HG03520 (cell line): ENCODE measurements around the gene GAD2.

ENCODE experiments used
- ATAC-seq: cut with Tn5 transposase; IDR thresholded peaks from one replicate; pipeline ENCODE4 v1.9.1; 2021; ENCODE audit warnings: mild to moderate bottlenecking, moderate library complexity; ENCODE audit not compliant: unreplicated experiment

GAD2 gene

DNA sequence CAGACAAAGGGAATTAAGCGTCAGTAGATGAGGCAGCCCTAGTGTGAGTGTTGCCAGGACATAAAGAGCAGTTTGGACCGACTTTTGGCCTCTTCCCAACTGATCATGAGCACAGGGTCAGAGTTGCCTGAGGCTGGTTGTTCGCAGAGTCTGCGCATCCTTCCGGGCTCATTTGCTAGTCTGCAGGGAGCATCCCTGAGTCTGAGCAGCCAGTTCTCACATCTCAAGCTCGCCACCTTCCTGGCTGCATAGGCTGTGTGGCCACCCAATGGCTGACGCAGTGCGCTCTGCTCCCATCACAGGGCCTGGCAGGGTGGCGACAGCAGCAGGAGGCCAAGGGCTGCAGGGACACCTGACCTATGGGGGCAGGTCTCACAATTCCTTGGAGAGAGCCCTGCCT lies 5.0 kb downstream of the GAD2 start:
- no peak for ATAC-seq

DNA sequence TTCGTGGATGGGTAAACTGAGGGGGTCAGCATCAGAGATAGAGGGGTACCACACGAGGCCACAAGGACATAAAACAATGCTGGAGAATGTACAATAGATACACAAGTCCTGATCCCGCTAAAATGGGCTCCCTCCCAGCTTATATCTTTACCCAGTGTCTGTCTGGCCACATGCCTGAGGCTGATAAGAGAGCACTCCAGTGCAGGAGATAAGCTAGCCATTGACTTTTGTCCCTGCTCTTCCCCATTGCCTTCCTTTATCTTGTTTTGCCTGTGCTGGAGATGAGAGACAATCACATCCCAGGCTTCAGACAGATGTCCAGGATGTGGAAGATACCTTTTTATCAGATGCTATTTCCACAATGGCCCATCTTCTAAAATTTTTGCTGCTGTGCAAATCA lies 6.0 kb downstream of the GAD2 start:
- ATAC-seq = no peak

DNA sequence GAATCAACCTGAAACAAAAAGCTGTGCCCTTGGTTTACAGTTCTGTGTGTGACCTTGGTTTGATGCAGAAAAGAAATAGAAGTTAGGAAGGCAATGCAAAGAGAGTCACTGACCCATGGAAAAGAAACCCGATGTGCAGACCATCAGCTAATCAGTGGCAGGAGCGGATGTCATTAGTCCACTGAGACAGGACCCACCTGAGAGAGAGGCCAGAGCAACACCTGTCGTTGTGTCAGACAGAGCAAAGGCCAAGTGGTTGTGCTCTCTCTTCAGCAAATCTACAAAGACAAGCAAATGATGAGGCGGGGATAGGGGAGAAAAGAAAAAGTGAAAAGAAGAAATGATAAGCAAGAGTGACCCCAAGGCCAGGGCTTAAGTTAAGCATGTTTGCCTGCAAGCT lies 8.7 kb downstream of the GAD2 start:
- ATAC-seq = no peak

DNA sequence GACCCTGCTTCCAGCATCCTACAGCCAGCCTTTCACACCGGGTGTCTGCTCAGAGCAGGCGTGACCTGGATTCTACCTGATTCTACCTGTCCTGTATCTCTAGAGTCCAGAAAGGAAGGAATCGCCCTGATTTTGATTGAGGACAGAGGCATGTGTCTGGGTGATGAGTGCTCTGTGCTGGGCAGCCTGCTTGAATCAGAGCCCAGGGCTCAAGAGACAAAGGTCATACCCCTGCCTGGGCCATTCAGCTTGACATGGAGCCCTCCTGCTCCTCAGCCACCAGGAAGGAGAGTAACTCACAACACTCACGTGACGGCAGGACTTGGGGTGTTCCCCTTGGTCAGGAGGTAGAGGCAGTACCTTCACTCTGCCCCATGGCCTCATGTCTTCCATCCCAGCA lies 11.2 kb downstream of the GAD2 start:
- no peak for ATAC-seq

DNA sequence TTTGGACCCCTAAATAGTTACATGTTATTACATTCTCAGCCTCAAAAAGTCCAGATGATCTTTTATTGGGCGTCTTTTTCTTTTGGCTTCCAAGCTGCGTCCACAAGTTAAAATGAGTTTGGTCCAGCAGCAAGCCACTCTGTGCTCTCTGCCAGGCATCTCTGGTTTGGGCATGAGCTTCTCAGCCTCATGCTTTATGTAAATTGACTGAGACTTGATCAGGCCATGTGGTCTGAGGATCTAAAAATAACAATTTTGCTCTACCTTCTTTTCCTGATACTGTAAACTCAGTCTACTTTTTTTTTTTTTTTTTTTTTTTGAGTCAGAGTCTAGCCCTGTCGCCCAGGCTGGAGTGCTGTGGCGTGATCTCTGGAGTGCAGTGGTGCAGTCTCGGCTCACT lies 15.6 kb downstream of the GAD2 start:
- ATAC-seq = no peak

DNA sequence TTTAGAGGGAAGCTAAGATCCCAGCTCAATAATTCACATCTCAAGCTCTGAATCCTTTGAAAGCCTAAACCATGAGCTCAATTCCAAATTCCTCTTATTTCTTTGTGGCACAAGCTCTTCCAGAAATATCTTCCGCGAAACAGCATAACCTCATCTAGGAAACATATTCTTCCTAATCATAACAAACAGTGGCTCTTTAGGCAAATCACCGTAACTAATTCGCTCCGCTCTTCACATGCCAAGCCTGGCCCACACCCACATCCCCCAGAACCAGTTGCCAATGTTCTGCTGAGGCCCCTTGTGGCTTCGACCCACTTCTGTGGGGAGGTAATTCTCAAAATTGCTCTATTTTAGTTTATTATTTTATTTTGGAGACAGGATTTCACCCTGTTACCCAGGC lies 19.2 kb downstream of the GAD2 start:
- no peak for ATAC-seq

DNA sequence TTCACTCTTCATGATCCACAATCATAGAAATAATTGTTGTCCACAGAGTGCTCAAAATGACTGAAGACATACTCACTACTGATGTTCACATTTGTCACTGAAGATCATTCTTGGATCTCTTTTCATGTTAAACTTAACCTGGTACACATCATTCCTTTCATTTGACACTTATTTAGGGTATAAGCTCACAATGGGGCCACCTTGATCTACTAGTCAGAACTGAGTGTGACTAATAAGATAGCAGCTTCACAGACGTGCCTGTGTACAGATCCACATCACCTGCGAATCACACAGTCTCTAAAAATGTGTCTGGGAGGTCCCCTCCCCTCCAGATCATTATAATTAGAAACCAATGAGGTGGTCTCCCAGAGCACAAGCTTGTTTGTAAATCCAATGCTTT lies 21.8 kb downstream of the GAD2 start:
- ATAC-seq = no peak

DNA sequence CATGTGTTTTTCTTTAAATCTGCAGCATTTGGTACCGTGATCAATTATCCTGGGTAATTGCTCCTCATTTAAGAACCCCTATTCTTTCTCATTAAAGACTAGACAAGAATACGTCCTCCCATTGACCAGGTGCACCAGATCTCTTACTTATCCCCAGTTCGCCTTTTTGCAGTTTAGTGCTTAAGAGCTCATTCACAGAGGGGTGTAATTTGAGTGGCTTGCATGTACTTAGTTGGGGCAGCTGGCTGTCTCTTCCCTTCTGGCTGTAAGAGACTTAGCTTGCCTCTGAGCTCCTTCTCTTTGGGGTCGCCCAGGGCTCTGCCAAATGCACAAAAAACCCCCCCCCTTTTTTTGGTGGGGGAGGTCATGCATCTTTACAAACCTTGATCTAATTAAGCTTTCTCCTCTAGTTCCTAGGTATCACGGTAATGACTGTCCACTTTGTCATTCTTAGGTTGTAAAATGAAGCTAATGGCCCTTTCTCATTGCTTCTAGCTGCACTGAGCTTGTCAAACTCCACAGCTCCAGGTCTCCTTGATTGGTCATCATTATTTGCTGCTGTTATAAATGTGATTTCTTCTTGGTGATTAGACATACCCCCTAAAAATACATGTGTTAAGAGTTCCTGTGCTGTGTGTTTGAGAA lies 26.3 kb downstream of the GAD2 start:
- ATAC-seq = no peak

DNA sequence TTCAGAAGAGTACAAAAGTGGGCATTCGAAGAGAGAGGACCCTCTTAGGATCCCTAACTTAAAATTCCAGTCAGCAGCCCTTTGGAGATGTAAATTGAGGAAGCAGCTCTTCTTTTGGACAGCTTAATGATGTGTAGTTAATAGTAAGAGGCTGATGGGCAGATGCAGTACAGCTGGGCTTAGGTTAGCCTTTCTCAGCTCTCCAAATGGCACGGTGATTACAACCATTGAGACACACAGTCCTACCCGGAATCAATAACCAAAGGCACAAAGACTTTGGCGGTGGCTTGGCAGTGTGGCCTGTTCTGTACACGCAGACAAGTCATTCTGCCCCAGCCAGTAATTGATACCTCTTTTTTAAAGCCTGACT lies 26.8 kb downstream of the GAD2 start:
- no peak for ATAC-seq

DNA sequence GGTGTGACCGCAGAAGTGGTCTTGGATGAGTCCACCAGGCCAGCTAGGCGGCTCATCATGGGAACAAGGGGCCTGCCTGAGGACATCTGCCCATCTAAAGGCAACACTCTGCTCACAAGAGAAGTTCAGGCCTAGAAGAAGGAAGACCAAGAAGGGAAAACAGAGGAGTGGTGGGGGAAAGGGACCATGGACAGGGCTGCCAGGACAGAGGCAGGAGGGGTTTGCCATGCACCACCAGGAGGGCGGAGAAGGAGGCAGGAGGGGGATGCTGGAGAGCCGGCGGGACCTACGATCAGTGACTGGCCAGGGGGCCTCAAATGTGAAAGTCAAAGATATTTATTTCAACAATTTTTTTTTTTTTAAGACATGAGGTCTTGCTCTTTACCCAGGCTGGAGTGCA lies 33.1 kb downstream of the GAD2 start:
- no peak for ATAC-seq

DNA sequence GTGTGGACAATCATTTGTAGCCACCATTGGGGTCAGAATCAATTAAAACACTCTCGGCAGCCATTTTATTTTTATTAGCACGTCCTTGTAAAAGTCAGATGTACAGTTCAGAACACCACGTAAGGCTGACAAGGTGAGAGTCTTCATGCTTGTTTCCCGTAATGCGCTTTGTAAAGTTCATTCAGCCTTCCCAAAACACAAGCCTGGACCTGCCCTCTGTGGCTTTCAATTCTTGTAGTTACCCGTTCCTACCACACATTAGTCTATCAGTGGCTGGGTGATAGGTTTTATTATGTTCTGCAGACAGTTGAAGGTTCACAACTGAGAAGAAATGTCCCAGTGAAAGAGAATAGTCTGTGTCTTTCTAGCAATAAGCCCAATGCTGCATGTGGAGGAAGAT lies 35.4 kb downstream of the GAD2 start:
- no peak for ATAC-seq

DNA sequence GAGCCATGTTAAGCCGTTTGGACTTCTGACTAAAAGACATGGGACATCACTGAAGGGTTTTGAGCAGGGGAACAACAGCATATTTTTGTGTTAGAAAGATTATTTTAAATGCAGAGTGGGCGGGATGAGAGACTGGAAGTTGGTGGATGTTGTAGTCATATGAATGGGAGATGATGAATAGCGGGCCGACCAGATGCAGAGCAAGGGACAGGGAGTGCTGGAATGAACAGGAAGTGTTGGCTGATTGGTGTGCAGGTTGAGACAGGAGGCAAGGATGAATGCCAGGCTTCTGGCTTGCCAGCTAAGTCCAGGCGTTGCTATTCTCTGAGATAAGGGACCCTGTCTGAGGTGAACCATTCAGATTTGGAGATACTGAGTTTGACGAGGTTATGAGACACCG lies 38.0 kb downstream of the GAD2 start:
- ATAC-seq = no peak

DNA sequence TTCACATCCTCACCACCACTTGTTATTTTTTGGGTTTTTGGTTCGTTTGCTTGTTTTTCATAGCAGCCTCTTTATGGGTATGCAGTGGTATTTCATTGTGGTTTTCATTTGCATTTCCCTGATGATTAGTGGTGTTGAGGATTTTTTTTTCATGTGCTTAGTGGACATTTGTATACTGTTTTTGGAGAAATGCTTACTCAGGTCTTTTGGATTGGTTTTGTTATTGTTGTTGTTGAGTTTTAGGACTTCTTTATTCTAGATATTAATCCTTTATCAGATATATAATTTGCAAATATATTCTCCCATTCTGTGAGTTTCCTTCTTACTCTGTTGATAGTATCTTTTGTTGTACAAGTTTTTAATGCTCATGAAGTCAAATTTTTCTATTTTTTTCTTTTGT lies 42.8 kb downstream of the GAD2 start:
- ATAC-seq = no peak

DNA sequence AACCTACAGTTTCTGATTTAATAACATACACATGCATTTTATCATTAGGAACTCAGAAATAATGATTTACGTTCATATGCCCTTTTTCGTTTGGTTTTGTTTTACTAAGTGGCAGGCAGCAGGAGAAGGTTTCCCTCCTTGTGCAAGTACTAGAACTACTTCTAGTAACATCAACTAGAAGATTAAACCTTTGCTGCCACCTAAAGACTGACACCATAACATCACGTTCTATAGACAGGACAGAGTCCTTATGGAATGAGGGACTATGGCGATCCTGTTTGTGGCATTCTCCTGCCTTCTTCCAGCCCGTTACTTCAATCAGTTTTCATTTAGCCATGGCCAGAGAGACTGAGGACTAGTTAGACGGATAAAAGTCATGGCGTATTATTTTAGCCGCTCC lies 53.2 kb downstream of the GAD2 start:
- ATAC-seq = no peak

DNA sequence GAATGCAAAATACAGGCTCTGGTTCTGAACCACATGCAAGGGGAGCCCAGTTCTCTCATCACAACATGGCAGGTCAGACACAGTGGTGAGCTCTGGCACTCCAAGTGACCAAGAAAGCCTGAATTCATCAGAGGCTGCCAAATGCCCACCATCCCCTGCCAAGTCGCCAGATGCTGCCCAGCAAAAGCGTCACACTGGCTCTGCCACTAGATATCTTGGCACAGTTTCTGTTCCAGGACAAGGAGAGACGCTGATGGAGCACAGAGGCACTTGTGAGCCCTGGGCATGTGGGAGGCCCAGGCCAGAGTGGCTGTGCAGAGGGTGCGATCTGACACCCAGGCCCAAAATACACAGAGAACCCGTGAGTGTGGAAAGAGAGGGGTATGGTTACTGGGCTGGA lies 57.8 kb downstream of the GAD2 start:
- no peak for ATAC-seq

DNA sequence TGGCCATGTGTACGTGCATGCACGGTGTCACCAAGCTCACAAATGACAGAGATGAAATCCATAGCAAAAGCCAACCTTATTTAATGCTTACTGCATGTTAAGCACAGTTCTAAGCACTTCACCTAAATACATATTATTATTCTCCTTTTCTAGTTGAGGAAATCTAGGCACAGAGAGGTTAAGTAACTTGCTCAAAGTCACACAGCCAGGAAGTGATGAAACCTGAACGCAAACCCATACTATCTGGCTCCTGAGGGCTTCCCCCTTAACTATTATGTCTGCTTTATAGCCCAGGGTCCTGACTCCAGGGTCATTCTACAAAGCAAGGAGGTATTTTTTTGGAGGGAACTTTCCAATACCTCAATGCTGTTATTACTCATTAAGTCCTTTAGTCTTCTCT lies 61.7 kb downstream of the GAD2 start:
- no peak for ATAC-seq

DNA sequence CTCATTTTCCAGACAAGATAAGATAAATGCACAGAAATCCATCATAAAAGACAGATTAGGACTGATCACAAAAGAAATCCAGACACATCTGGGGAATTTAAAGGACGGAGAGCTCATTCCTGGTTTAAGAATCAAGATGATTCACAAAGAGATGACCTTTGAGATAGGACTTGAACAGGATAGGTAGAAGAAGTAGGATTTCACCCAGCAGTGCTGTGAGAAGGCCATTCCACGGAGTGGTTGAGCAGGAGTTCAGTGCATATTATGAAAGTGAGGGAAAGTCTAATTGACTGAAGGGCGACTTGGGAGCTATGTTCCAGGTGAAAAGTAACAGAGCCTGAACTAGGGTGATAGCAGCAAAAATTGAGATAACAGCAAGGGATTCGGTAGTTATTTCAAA lies 73.7 kb downstream of the GAD2 start:
- ATAC-seq = no peak

DNA sequence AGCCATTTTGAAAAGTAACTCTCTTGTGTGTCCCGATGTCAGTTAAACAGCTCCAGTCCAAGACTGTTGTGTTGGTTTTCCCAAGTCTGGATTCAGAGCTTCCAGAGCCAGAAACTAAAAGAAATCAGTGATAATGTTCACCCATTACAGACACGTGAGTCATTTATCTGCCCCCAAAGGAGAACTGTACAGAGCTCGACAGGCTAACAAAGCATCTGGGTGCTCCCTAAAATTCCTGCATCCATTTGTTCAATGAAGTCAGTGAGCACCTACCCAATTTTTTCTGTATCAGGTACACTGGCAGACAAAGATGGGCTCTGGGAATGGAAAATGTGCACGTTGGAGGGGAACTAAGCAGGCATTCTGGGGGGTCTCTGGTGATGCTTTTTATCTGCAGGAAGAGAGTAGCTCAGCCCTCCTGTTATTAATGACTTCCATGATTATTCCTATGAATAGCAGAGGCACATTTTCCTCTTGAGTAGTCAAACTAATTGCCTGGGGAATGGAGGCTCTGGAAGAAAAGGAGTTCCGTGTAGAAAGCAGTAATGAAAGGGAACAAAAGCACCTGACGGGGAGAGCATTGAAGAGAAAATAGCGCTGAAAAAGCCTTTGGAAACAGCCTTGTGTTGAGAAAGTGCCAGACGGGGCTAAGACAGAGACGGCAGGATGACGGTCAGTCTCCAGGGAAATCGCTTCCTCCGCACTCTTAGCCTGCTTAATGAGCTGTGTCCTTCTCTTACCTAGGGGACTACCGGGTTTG lies 75.3 kb downstream of the GAD2 start:
- no peak for ATAC-seq

DNA sequence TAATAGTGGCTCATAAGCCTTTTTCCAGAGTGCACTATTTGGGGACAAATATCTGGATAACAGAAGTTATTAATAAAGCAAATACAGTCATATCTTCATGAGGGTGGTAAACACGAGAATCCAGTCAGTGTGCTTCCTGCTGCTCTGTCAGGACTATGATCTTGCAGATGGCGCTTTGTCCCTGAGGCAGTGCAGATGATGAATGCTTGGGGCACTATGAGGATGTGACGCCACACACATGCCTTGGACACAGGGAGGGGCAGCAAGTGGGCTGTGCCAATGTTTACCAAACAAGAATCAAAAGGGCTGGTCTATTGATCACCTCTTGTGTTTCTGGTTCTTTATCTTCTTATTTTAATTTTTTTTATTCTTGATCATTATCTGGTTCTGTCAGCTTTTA lies 79.8 kb downstream of the GAD2 start:
- ATAC-seq = no peak

DNA sequence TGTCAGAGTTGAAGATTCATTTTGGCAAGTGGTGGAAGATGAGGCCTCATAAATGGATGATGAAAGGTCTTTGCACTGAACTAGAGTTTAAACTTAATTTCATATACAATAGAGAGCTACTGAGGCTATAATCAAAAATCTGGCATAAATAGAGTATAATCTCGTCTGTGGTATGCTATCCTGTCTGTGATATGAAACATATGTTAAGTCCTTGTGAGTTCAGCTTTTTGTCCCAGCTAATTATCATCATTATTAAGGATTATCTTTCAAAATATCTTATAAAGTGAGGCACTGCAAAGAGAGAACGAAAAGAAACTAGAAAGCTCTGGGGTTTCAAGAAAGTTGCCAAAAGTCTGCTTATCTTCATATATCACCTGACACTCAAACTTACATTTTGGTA lies 83.4 kb downstream of the GAD2 start:
- no peak for ATAC-seq

DNA sequence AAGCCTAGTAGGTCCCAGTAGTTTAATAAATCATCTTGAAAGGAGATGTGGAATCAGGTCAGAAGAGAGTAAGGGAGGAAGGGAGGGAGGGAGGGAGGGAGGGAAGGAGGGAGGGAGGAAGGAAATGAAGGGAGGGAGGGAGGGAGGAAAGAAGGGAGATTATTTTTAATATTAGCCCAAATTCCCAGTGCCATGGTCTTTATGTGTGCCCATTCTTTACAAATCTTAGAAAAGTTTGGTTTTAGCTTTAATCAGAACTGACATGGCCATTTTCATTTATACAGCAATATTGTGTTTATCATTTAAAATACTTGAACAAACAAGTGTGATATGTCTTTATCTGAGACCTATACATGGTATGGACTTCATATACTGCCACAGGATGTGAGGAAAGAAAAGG lies 86.8 kb downstream of the GAD2 start:
- no peak for ATAC-seq

DNA sequence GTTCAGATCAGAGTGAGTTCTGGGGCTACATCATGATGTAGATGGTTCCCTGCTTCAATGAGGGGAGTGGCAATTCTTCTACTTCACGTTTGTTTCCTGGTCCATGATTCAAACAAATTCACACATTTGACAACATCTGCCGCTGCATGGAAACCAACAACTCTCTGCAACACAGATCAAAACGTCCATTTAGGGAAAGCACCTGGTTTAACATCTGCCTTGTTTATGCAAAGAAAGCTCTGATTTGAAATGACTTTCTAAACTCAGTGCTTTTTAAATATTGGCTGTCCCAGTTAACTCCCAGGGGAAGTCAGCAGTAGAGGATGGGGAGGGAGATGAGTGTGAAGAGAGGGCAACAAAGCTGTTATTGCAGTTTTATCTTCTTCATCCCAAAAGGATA lies 93.8 kb downstream of the GAD2 start:
- peak; percentile 59 for ATAC-seq

DNA sequence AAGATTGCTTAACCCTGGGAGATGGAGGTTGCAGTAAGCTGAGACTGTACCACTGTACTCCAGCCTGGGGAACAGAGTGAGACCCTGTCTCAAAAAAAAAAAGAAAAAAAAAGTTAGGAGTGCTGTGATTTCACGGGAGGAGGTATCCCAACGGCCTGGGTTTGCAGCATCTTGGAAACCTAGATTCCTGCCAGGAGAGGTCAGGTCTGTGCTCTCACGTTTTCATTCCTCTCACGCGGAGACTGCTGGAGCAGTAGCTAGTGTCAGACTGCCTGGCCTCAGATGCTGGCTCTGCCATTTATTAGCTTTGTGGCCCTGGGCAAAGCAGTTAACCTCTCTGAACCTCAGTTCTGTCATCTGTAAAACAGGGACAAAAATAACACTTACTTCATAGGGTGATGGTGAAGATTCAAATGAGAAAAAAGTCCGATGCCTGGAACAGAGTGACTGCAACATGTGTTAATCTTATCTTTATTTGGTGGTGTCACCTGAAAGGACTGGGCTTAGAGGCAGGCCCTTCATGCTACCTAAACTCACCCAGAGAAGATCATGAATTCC lies 94.9 kb downstream of the GAD2 start:
- no peak for ATAC-seq
